ENCODE measurements around the gene ATG3.

The ATG3 gene

DNA sequence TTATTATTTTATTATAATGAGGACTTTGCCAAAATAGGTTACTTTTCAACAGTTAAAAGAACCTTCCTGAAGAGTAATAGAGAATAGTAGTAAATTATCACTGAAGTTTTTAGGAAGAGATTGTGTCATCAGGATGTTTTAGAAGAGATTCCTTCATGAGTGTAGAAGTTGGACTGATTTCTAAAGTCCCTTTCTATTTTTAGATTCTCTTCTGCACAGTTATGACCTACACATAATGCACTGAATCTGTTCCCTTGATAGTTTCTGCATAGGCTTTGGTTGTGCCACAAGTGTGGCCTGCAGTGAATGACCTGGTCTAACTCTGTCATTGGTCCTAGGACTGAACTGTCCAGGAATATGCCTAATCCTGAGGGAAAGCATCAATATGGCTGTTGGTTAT lies 24.0 kb upstream of the ATG3 start:
- POLR2A ChIA-PET = no interaction called here

DNA sequence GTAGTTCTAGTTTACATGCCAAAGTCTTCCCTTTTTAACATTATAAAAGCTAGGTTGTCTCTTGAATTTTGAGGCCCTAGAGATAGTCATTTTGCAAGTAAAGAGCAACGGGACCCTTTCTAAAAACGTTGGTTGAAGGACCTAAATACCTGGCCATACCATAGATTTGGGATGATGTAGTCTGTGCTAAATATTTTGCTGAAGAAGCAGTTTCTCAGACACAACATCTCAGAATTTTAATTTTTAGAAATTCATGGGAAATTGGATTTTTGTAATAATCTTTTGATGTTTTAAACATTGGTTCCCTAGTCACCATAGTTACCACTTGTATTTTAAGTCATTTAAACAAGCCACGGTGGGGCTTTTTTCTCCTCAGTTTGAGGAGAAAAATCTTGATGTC lies 21.3 kb upstream of the ATG3 start:
- DNase-seq (ENCODE audit: low read depth, low spot score) = no peak
- CTCF ChIA-PET = interaction anchor here (0.7 to 4.5 kb wide), 25 partner anchors 10 to 452 kb away, joined by 3 to 36 read pairs (median 6); partner anchors contain the start of genes ATG3 and SLC35A5
- no peak overlapping the region for H3K4me3 ChIP-seq (ENCODE audit: low read depth, low read length)
- TF ChIP-seq, protein P1, sequence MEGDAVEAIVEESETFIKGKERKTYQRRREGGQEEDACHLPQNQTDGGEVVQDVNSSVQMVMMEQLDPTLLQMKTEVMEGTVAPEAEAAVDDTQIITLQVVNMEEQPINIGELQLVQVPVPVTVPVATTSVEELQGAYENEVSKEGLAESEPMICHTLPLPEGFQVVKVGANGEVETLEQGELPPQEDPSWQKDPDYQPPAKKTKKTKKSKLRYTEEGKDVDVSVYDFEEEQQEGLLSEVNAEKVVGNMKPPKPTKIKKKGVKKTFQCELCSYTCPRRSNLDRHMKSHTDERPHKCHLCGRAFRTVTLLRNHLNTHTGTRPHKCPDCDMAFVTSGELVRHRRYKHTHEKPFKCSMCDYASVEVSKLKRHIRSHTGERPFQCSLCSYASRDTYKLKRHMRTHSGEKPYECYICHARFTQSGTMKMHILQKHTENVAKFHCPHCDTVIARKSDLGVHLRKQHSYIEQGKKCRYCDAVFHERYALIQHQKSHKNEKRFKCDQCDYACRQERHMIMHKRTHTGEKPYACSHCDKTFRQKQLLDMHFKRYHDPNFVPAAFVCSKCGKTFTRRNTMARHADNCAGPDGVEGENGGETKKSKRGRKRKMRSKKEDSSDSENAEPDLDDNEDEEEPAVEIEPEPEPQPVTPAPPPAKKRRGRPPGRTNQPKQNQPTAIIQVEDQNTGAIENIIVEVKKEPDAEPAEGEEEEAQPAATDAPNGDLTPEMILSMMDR (IDR thresholded peaks at IDR 0.05; ENCODE audit: insufficient read depth, low read length, missing control alignments) = no peak
- POLR2A ChIA-PET = no interaction called here

More for the DNA sequence above, 24.0 kb upstream of the ATG3 start:
- no peak overlapping the region for H3K4me3 ChIP-seq (ENCODE audit: low read depth, low read length)
- no peak for DNase-seq (ENCODE audit: low read depth, low spot score)
- CTCF ChIA-PET = interaction anchor here (1.4 kb wide), 1 partner anchor 17 kb away, joined by 3 read pairs; no protein-coding TSS in a partner anchor
- TF ChIP-seq, protein P1 (IDR thresholded peaks at IDR 0.05; ENCODE audit: insufficient read depth, low read length, missing control alignments) = no peak

DNA sequence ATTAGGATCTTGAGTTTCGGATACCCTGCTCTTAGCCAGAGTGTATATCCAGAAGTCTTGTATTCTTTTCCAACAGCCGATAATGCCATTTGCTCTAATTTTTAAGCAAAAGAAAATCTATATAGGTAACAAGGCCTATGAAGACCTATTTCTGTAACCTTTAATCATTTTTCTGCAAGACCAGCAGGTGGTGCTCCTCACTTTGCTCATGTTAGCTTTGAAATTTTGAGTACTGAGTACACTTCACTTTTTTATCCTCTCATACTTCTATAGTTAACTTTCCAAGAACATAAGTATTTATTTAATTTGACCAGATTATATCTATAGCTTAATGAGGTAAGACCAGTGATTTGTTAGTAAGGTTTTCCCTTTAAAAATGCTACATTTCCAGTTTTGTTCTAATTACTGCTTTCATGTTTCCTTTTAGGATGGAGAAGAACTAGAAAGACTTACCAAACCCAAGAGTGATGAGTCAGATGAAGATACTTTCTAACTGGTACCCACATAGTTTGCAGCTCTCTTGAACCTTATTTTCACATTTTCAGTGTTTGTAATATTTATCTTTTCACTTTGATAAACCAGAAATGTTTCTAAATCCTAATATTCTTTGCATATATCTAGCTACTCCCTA lies 20.6 kb upstream of the ATG3 start:
- POLR2A ChIA-PET = interaction anchor here (0.9 to 1.3 kb wide), 4 partner anchors 53 to 437 kb away, joined by 3 to 4 read pairs (median 4); a partner anchor contains a TSS
- CTCF ChIA-PET = interaction anchor here (0.6 to 4.5 kb wide), 42 partner anchors 8 to 705 kb away, joined by 3 to 36 read pairs (median 4); partner anchors contain the start of genes ATG3 and SLC35A5
- H3K4me3 ChIP-seq (ENCODE audit: low read depth, low read length) = no peak overlapping the region
- DNase-seq (ENCODE audit: low read depth, low spot score) = peak; percentile 37
- TF ChIP-seq, protein P1 (IDR thresholded peaks at IDR 0.05; ENCODE audit: insufficient read depth, low read length, missing control alignments) = peak; percentile 53

DNA sequence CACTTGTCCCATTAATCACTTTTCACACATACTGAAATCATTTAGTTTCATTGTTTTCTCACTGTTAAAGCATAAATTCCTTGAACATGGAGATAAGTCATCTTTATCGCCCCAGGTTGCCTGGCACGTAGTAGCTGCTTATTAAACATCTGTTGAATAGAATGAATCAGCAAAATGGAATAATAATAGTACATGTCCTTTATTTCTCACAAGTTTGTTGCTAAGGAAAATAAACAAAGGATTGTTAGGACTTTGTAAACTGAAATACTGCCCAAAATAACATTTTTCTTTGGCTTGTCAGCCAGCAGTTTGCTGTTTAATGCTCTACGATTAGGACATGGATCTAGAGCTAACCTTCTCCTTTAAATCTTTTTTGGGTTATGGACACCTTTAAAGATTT lies 17.9 kb upstream of the ATG3 start:
- TF ChIP-seq, protein P1 (IDR thresholded peaks at IDR 0.05; ENCODE audit: insufficient read depth, low read length, missing control alignments) = no peak
- H3K4me3 ChIP-seq (ENCODE audit: low read depth, low read length) = no peak overlapping the region
- CTCF ChIA-PET = interaction anchor here (0.9 to 4.5 kb wide), 6 partner anchors 11 to 455 kb away, joined by 3 to 27 read pairs (median 10); partner anchors contain the start of genes ATG3 and SLC35A5
- peak; percentile 16 for DNase-seq (ENCODE audit: low read depth, low spot score)
- POLR2A ChIA-PET = no interaction called here

DNA sequence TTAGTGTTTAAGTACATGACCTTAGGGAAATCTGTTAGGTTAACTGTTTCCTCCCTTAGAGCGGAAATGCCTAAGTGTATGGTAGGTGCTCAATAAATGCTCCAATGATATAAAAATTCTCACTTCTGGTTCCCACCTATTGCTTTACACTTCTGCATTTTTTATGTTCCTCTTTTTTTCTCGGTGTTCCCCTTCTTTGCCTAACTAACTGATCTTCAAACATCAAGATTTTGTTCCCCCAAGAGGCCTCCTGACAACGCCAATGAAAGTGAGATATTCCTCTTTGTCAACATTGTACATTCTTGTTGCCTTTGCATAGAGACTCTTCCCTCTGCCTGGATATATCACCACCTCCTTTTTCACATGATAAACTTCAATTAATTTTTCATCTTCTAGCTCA lies 17.5 kb upstream of the ATG3 start:
- POLR2A ChIA-PET = no interaction called here
- DNase-seq (ENCODE audit: low read depth, low spot score) = no peak
- CTCF ChIA-PET = interaction anchor here (0.9 to 4.5 kb wide), 7 partner anchors 8 to 456 kb away, joined by 3 to 27 read pairs (median 6); partner anchors contain the start of genes ATG3 and SLC35A5
- TF ChIP-seq, protein P1 (IDR thresholded peaks at IDR 0.05; ENCODE audit: insufficient read depth, low read length, missing control alignments) = no peak
- no peak overlapping the region for H3K4me3 ChIP-seq (ENCODE audit: low read depth, low read length)

DNA sequence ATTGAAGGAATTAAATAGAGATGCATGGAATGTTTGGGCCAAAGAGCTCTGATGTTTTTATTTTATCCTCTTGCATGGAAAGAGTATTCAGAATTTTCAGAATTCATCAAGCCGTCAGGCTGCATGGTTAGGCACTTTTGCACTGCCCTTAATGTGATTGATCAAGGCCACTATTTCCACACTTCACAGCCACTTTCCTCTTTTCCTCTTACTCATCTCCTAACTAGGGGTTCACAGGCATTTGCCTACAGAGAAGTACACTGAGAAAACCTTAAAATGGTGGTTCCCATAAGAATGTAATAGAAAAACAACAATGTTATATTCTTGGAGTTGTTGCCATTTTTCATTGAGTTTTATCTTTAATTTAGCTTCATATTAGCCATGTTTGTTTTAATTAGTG lies 10.9 kb upstream of the ATG3 start:
- CTCF ChIA-PET = interaction anchor here (1.0 to 2.8 kb wide), 2 partner anchors 10 to 70 kb away, joined by 4 to 23 read pairs; no protein-coding TSS in a partner anchor
- no peak overlapping the region for H3K4me3 ChIP-seq (ENCODE audit: low read depth, low read length)
- TF ChIP-seq, protein P1 (IDR thresholded peaks at IDR 0.05; ENCODE audit: insufficient read depth, low read length, missing control alignments) = no peak
- no peak for DNase-seq (ENCODE audit: low read depth, low spot score)
- POLR2A ChIA-PET = no interaction called here

Measured in AG04449 (cell line).